ENCODE data around the gene NDUFA13. TPM values are rescaled to one million over a fixed set of nuclear protein-coding genes. Genes with fewer than 3 reads are reported as not detected.

The NDUFA13 gene
- total and polyA plus RNA-seq, 12 donors: 856 to 1,278 (median 1,153) TPM

DNA sequence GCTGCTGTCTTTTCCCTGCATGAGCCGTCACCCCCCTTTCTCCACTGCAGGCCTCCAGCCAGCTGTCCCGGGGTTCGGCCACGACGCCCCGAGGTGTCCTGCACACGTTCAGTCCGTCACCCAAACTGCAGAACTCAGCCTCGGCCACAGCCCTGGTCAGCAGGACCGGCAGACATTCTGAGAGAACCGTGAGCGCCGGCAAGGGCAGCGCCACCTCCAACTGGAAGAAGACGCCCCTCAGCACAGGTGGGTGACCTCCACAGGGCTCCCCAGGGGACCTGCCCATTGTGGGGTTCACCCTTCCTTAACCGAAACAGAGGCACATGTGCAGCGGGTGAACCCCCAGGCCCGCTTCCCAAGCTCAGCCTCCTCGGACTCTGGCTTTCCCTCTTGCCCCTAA is 13.7 kb upstream of the NDUFA13 start:
- H3K36me3 ChIP-seq: peaks cover 0 to 100% (median 69%) of the 10 kb centered on the region in 9 donors
- H3K9me3 ChIP-seq: no peaks in the 10 kb centered on the region
- DNase-seq (no peak), ATAC-seq (no peak)
- no peaks in the 10 kb centered on the region for H3K27me3 ChIP-seq
- H3K27ac ChIP-seq: no peak overlapping the region
- TF ChIP-seq, protein P1, sequence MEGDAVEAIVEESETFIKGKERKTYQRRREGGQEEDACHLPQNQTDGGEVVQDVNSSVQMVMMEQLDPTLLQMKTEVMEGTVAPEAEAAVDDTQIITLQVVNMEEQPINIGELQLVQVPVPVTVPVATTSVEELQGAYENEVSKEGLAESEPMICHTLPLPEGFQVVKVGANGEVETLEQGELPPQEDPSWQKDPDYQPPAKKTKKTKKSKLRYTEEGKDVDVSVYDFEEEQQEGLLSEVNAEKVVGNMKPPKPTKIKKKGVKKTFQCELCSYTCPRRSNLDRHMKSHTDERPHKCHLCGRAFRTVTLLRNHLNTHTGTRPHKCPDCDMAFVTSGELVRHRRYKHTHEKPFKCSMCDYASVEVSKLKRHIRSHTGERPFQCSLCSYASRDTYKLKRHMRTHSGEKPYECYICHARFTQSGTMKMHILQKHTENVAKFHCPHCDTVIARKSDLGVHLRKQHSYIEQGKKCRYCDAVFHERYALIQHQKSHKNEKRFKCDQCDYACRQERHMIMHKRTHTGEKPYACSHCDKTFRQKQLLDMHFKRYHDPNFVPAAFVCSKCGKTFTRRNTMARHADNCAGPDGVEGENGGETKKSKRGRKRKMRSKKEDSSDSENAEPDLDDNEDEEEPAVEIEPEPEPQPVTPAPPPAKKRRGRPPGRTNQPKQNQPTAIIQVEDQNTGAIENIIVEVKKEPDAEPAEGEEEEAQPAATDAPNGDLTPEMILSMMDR (IDR thresholded peaks at IDR 0.05): no peak
- WGBS, 2 donors: 95 to 96% methylated on average over 19 of the region's 19 CpGs
- H3K4me3 ChIP-seq: no peak overlapping the region
- no peaks in the 10 kb centered on the region for H3K4me1 ChIP-seq
- intact Hi-C loops (cut with DNase I): no loop called here

DNA sequence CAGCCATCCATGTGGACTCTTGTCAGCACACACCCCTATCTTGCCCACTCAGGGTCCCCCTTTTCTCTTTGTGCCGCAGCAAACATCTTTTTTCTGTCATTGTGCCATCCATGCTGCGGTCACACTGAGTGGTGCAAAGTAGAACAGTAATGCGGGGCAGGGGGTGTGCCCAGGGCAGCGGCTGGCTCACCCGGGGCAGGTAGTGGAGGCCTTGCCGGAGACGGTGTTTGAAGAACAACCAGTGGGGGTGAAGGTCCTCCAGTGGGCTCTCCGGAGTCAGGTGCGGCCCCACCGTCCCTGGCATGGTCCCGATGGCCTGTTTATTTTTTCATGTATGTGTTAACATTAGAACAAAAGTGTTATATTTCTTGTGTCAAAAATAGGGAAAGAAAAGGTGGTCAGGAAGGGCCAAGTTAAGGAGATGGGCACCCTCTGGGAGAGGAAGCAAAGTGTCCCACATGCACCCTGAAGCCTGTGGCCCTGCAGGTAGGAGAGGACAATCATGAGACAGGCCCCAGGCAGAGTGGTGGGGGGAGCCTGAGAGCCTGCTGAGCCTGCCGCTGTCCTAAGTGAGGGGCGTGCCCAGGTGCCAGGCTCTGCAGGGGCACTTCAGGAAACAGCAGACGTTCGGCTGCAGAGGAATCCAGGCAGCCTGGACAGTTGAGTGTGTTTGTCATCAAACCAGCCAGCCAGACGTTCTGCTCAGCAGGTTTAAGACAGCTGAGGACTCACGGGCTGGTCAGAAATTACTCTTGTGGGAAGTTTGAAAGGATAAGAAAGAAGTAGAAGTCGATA is 13.0 kb upstream of the NDUFA13 start:
- TF ChIP-seq, protein P1 (IDR thresholded peaks at IDR 0.05): no peak
- ATAC-seq (no peak), DNase-seq (no peak)
- H3K9me3 ChIP-seq: no peaks in the 10 kb centered on the region
- 88% methylated on average over 18 of the region's 18 CpGs for WGBS, 2 donors
- no peaks in the 10 kb centered on the region for H3K4me1 ChIP-seq
- intact Hi-C loops (cut with DNase I): no loop called here
- no peak overlapping the region for H3K27ac ChIP-seq
- no peak overlapping the region for H3K4me3 ChIP-seq
- no peaks in the 10 kb centered on the region for H3K27me3 ChIP-seq
- H3K36me3 ChIP-seq: peaks cover 0 to 100% (median 68%) of the 10 kb centered on the region in 9 donors

DNA sequence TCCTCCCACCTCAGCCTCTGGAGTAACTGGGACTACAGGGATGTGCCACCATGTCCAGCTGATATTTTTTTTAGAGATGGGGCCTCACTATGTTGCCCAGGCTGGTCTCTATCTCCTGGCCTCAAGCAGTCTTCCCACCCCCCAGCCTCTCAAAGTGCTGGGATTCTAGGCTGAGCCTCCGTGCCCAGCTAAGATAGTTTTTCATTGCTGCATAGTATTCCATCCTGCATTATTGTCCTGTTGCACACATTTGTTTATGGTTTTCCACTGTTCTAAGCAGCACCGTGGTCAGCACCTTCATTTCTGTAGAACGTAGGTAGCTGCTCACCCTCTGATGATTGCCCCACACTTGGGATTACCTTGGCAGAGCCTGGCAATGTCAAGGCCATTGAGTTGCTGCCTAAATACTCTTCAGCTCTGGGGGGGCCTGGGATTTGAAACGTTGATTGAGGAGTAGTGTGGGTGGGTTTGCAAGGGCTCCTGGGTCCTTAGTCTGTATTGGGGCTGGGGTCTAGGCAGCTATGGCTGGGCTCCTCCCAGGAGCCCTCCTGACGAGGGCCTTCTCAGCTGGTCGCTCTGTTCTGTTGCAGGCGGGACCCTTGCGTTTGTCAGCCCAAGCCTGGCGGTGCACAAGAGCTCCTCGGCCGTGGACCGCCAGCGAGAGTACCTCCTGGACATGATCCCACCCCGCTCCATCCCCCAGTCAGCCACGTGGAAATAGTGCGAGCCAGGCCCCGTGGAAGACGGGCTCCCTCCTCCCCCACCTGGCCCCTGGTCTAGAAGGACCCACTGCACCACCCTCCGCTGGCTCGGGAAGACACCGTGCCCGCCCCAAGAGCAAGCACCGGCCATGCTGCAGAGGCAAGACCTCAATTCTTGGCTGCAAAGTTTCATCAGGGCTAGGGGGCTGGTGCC is 11.0 kb upstream of the NDUFA13 start:
- Histone ChIP-seq H3K9me3 (no peaks in the 10 kb centered on the region), H3K36me3 (peaks cover 0 to 84% (median 52%) of the 10 kb centered on the region in 9 donors), H3K27ac (no peak overlapping the region), H3K4me1 (no peaks in the 10 kb centered on the region), H3K27me3 (no peaks in the 10 kb centered on the region), H3K4me3 (no peak overlapping the region)
- DNase-seq: no peak
- WGBS, 2 donors: 89 to 93% methylated on average over 23 of the region's 23 CpGs
- ATAC-seq: peak in 2 of 8 donors; percentile 8 to 10
- TF ChIP-seq, protein P1 (IDR thresholded peaks at IDR 0.05): no peak
- intact Hi-C loops (cut with DNase I): no loop called here

DNA sequence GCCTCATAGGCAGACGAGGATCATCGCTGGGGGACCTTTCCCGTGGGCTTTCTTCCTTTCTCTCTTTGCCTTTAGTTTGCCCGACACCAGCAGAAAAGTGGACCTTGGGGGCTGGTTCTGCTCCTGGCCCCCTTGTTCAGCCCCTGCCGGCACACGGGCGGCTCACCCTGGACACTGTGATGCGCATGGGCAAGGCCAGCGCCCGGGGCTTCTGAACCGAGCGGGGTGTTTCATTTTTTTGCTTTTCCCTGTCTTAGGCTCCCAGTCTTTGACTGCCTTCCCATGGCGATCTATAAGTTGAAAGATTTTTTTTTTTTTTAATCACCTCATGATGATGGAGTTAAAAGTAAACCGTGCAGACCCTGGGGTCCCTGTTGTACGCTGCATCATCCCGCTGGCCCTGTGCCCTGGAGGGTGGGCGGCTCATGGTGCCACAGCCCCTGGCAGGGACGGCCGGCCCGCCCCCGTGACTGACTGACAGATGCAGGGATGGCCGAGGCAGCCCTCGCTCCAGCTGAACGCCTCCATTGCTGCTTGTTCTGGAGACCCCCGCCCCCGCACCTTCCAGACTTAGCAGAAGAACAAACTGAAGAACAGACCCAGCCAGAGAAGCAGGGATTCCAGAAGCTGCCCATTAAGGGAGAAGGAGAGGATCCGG is 10.2 kb upstream of the NDUFA13 start:
- WGBS, 2 donors: 90% methylated on average over 27 of the region's 27 CpGs
- TF ChIP-seq, protein P1 (IDR thresholded peaks at IDR 0.05): no peak
- peaks cover 0 to 77% (median 50%) of the 10 kb centered on the region in 9 donors for H3K36me3 ChIP-seq
- no peak overlapping the region for H3K4me3 ChIP-seq
- H3K27ac ChIP-seq: no peak overlapping the region
- no peaks in the 10 kb centered on the region for H3K27me3 ChIP-seq
- no peaks in the 10 kb centered on the region for H3K4me1 ChIP-seq
- intact Hi-C loops (cut with DNase I): no loop called here
- DNase-seq (no peak), ATAC-seq (no peak)
- H3K9me3 ChIP-seq: no peaks in the 10 kb centered on the region

All from heart right ventricle (tissue), 16 donors.